Measurements from ENCODE around the gene YPEL4. TPM values are rescaled to one million over a fixed set of nuclear protein-coding genes. Genes with fewer than 3 reads are reported as not detected.

YPEL4 gene
- total RNA-seq, 4 donors from 2014 or later, result 0.31 to 0.68 (median 0.49) TPM

DNA sequence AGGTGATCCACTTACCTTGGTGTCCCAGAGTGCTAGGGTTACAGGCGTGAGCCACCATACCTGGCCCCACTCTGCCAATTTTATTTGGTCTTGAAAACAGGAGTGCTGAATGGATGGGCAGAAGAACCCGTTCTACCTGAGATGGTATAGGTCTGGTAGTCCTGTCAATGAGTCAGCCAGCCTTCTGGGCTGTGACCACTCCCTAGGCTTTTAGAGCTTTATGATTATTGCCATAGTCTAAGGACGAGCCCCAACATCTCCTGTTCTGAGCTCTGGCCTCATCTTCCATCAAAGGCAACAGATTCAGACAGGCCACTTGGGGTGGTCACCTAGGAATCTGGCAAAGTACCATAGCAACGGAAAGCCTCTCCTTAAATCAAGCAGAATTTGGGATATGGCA lies 29.7 kb upstream of the YPEL4 start:
- no peak for ATAC-seq

DNA sequence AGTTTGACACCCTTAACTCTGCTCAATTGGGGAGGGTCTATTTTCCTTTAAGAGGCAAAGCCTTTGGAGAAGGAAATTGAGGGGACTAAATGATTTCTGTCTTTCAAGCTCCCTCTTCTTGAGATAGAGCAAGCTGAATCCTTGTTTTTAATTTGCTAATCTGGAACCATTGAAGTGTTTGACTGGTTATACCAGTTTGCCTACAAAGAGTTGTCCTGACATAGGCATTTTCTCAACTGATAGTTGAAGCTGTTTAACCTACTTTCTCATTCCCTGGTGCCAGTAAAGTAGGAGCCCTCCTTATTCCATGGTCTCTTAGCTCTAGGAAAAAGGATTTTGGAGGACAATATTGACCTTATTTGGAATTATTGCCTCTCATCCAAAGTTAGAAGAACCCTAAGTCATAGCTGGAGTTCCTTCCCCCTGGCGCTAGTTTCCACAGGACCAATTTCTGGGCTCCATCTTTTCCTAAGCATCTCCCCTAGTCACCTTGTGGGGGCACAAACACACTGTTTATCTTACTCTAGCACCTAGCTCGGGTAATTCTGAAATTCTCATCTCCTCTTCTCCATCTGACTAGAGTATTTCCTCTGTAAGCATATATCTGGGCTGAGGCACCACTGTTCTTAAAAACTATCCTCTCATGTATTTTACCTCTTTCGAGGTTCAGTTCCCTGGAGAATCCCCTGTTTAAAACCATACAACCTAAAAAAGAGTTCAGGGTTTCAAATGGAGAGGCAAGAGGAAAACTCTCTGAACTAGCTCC lies 25.6 kb upstream of the YPEL4 start:
- no peaks in the 10 kb centered on the region for H3K9me3 ChIP-seq
- in situ Hi-C loops (cut with MboI; ENCODE audit: low sequenced_read_pairs in 4 of 4), result no loop called here

More for the DNA sequence above, 29.7 kb upstream of the YPEL4 start:
- no peak for DNase-seq
- Histone ChIP-seq H3K36me3 (peaks cover 0 to 38% of the 10 kb centered on the region in 2 donors), H3K27ac (no peak overlapping the region), H3K4me1 (peaks cover 0 to 2% of the 10 kb centered on the region in 2 donors), H3K9me3 (no peaks in the 10 kb centered on the region), H3K27me3 (no peaks in the 10 kb centered on the region), H3K4me3 (no peak overlapping the region)
- TF ChIP-seq POLR2A (IDR thresholded peaks at IDR 0.05), result no peak
- TF ChIP-seq, protein P1, sequence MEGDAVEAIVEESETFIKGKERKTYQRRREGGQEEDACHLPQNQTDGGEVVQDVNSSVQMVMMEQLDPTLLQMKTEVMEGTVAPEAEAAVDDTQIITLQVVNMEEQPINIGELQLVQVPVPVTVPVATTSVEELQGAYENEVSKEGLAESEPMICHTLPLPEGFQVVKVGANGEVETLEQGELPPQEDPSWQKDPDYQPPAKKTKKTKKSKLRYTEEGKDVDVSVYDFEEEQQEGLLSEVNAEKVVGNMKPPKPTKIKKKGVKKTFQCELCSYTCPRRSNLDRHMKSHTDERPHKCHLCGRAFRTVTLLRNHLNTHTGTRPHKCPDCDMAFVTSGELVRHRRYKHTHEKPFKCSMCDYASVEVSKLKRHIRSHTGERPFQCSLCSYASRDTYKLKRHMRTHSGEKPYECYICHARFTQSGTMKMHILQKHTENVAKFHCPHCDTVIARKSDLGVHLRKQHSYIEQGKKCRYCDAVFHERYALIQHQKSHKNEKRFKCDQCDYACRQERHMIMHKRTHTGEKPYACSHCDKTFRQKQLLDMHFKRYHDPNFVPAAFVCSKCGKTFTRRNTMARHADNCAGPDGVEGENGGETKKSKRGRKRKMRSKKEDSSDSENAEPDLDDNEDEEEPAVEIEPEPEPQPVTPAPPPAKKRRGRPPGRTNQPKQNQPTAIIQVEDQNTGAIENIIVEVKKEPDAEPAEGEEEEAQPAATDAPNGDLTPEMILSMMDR (IDR thresholded peaks at IDR 0.05 in 4 of 5, conservative IDR thresholded peaks at IDR 0.05 in 1 of 5), result no peak
- intact Hi-C loops (cut with DNase I; ENCODE audit: low total_unique reads), result no loop called here
- in situ Hi-C loops (cut with MboI; ENCODE audit: low sequenced_read_pairs in 4 of 4), result no loop called here

DNA sequence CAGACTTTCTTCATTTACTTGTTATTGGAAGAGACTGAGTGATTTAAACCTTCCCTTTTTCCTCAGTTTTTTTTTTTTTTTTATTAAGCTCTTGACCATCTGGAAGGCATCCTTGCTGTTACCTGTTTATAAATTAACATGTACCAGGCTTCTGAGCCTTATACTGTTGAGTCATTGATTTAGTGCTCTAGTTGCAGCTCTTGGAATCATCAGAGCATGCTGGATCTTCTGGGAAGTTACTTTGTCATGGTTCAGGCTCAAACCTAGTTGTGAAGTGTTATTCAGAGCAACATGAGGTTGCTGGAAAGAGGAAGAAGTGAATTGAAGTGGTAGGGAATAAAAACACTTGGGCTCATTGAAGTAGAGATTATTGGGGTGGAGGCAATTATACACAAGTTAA lies 24.5 kb upstream of the YPEL4 start:
- in situ Hi-C loops (cut with MboI; ENCODE audit: low sequenced_read_pairs in 4 of 4) (loop anchor here in 1 of 4 donors (25.0 kb wide), 1 partner anchor 913 kb away; the partner anchor contains the start of genes LPXN and ZFP91), intact Hi-C loops (cut with DNase I; ENCODE audit: low total_unique reads) (no loop called here)
- ATAC-seq (no peak), DNase-seq (no peak)
- peaks cover 15 to 18% of the 10 kb centered on the region in 2 donors for H3K4me1 ChIP-seq
- no peak overlapping the region for H3K4me3 ChIP-seq
- peaks cover 0 to 41% of the 10 kb centered on the region in 2 donors for H3K36me3 ChIP-seq
- no peak for TF ChIP-seq POLR2A (IDR thresholded peaks at IDR 0.05)
- TF ChIP-seq, protein P1 (IDR thresholded peaks at IDR 0.05 in 4 of 5, conservative IDR thresholded peaks at IDR 0.05 in 1 of 5), result no peak
- H3K27me3 ChIP-seq, result no peaks in the 10 kb centered on the region
- H3K9me3 ChIP-seq, result no peaks in the 10 kb centered on the region
- H3K27ac ChIP-seq, result no peak overlapping the region

More for the DNA sequence above, 25.6 kb upstream of the YPEL4 start:
- TF ChIP-seq, protein P1 (IDR thresholded peaks at IDR 0.05 in 4 of 5, conservative IDR thresholded peaks at IDR 0.05 in 1 of 5), result no peak
- TF ChIP-seq POLR2A (IDR thresholded peaks at IDR 0.05), result no peak
- peaks cover 5 to 7% of the 10 kb centered on the region in 2 donors for H3K4me1 ChIP-seq
- intact Hi-C loops (cut with DNase I; ENCODE audit: low total_unique reads), result no loop called here
- no peak overlapping the region for H3K4me3 ChIP-seq
- H3K36me3 ChIP-seq, result peaks cover 0 to 41% of the 10 kb centered on the region in 2 donors
- no peaks in the 10 kb centered on the region for H3K27me3 ChIP-seq
- DNase-seq (no peak), ATAC-seq (no peak)
- H3K27ac ChIP-seq, result no peak overlapping the region

DNA sequence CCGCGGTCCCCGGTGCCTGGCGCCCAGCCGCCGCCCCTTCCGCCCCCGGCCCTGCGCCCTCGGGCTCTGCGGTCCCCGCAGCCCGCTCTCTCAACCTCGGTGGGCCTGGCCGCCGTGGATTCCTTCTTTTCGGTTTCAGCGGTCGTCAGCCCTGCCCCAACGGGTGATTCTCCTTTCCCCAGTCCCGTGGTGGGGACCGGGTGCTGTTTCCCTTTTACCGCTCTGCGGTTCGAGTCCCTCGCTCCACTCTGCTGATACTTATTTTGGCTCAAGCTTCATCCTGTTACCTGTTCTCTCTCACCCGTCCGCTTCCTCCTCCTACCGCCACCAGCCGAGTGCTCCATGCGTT lies 18.7 kb upstream of the YPEL4 start:
- ATAC-seq (peak; percentile 15 to 18), DNase-seq (no peak)
- intact Hi-C loops (cut with DNase I; ENCODE audit: low total_unique reads), result loop anchor here (5.0 kb wide), 1 partner anchor 341 kb away; no protein-coding TSS in a partner anchor
- Histone ChIP-seq H3K36me3 (peaks cover 0 to 16% of the 10 kb centered on the region in 2 donors), H3K4me1 (peaks cover 19 to 34% of the 10 kb centered on the region in 2 donors), H3K9me3 (no peaks in the 10 kb centered on the region), H3K27ac (peak overlapping the region; percentile 92 to 97 (median 94)), H3K27me3 (no peaks in the 10 kb centered on the region), H3K4me3 (peak overlapping the region; percentile 64 to 85 (median 76))
- in situ Hi-C loops (cut with MboI; ENCODE audit: low sequenced_read_pairs in 4 of 4), result loop anchor here in 1 of 4 donors (25.0 kb wide), 1 partner anchor 919 kb away; the partner anchor contains the start of genes LPXN and ZFP91
- TF ChIP-seq, protein P1 (IDR thresholded peaks at IDR 0.05 in 4 of 5, conservative IDR thresholded peaks at IDR 0.05 in 1 of 5), result no peak
- TF ChIP-seq POLR2A (IDR thresholded peaks at IDR 0.05), result no peak
